LoVo (cell line): ENCODE measurements around the gene KCNQ4.

Experiments
- DNase-seq: peaks from one replicate; pipeline ENCODE4 v3.0.0-alpha.2; 2016; ENCODE audit warnings: low spot score

Gene KCNQ4

GRCh38 chr1:40820251-40820797, 36.7 kb downstream of the KCNQ4 start:
- DNase-seq, result no peak

- no peak for DNase-seq
Measured at GRCh38 chr1:40820911-40821693, 37.5 kb downstream of the KCNQ4 start.

- DNase-seq, result no peak
Measured at GRCh38 chr1:40822890-40823289, 39.3 kb downstream of the KCNQ4 start.

- no peak for DNase-seq
Measured at GRCh38 chr1:40823345-40823744, 39.8 kb downstream of the KCNQ4 start.

GRCh38 chr1:40823983-40824382, 40.4 kb downstream of the KCNQ4 start:
- no peak for DNase-seq

- no peak for DNase-seq
Measured at GRCh38 chr1:40824591-40825434, 41.2 kb downstream of the KCNQ4 start.

GRCh38 chr1:40825435-40825788, 41.8 kb downstream of the KCNQ4 start:
- no peak for DNase-seq

- DNase-seq, result no peak
Measured at GRCh38 chr1:40825996-40826395, 42.4 kb downstream of the KCNQ4 start.

GRCh38 chr1:40829631-40830245, 46.2 kb downstream of the KCNQ4 start:
- DNase-seq, result no peak

GRCh38 chr1:40830419-40830943, 46.9 kb downstream of the KCNQ4 start:
- no peak for DNase-seq

GRCh38 chr1:40831001-40831732, 47.6 kb downstream of the KCNQ4 start:
- no peak for DNase-seq

- no peak for DNase-seq
Measured at GRCh38 chr1:40833979-40834378, 50.4 kb downstream of the KCNQ4 start.

- no peak for DNase-seq
Measured at GRCh38 chr1:40834968-40835545, 51.5 kb downstream of the KCNQ4 start.

- DNase-seq, result no peak
Measured at GRCh38 chr1:40836283-40836682, 52.7 kb downstream of the KCNQ4 start.

GRCh38 chr1:40837601-40838000, 54.0 kb downstream of the KCNQ4 start:
- no peak for DNase-seq

GRCh38 chr1:40838045-40838979, 54.7 kb downstream of the KCNQ4 start:
- no peak for DNase-seq

- DNase-seq, result no peak
Measured at GRCh38 chr1:40838980-40839942, 55.7 kb downstream of the KCNQ4 start.

- no peak for DNase-seq
Measured at GRCh38 chr1:40839943-40840335, 56.4 kb downstream of the KCNQ4 start.
